Measurements from ENCODE around the gene SLC9A3.

- TF ChIP-seq CTCF (IDR thresholded peaks at IDR 0.05): no peak
- TF ChIP-seq POLR2A (IDR thresholded peaks at IDR 0.05): no peak
- no peak for TF ChIP-seq POLR2AphosphoS5 (IDR thresholded peaks at IDR 0.05)
Measured at GRCh38 chr5:466661-467310, 57.5 kb downstream of the SLC9A3 start.

All from prostate gland (tissue), 2 donors.